NCI-H1105 (cell line): ENCODE data around the gene FBXL19.
"Not testable (repeated sequence)": the region's sequence is repeated elsewhere in the genome, so short reads cannot be mapped to it uniquely, and the experiment has no call there.

Experiments used
- DNase-seq: peaks from one replicate; lab custom pipeline; 2025; lab: John Stamatoyannopoulos, UW

FBXL19 gene, protein sequence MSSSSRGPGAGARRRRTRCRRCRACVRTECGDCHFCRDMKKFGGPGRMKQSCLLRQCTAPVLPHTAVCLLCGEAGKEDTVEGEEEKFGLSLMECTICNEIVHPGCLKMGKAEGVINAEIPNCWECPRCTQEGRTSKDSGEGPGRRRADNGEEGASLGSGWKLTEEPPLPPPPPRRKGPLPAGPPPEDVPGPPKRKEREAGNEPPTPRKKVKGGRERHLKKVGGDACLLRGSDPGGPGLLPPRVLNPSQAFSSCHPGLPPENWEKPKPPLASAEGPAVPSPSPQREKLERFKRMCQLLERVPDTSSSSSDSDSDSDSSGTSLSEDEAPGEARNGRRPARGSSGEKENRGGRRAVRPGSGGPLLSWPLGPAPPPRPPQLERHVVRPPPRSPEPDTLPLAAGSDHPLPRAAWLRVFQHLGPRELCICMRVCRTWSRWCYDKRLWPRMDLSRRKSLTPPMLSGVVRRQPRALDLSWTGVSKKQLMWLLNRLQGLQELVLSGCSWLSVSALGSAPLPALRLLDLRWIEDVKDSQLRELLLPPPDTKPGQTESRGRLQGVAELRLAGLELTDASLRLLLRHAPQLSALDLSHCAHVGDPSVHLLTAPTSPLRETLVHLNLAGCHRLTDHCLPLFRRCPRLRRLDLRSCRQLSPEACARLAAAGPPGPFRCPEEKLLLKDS

DNA sequence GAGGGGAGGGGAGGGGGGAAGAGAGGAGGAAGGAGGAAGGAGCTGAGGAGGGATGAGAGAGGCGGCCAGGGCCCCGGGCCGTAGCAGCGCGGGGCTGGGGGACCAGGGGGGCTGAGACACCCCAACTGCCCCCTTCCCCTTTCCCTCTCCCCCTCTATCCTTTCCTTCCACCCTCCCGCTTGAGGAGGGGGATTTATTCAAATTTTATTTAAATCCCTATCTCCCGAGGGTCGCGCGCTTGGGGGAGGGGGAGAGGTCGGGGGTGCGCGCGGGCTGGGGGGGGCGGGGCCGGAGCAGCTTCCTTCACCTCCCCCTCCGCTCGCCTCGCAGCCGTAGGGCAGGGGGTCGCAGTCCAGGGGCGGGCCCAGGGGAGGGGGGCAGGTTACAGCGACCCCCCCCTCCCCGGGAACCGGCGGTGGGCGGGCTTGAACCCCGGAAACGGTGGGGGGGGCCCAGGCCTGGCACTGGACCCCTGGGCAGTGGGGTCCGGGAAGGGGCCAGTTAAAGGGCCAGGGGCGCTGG is at the start of gene FBXL19:
TSS of gene FBXL19 (plus strand) at position 19 of the 522 bp plus-strand sequence. CDS start 2,183 bp downstream, outside the sequence.
- no peak for DNase-seq

DNA sequence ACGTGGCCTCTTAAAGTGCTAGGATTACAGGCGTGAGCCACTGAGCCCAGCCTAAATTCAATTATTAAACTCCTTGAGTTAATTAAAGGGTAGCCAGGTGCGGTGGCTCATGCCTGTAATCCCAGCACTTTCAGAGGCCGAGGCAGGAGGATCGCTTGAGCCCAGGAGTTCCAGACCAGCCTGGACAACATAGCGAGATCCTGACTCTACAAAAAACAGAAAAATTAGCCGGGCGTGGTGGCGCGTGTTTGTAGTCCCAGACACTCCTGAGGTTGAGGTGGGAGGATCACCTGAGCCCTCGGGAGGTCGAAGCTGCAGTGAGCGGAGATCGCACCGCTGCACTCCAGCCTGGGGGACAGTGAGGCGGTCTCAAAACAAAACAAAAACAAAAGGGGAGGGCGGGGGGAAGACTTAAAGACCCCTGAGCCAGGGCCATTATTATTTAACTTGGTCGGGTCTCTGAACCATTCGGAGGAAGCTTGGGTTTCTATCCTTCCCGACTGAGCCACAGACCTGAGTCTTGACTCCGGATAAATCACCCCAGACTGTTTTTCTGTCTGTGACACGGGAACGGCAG is 49.0 kb upstream of the FBXL19 start:
- DNase-seq = no peak

DNA sequence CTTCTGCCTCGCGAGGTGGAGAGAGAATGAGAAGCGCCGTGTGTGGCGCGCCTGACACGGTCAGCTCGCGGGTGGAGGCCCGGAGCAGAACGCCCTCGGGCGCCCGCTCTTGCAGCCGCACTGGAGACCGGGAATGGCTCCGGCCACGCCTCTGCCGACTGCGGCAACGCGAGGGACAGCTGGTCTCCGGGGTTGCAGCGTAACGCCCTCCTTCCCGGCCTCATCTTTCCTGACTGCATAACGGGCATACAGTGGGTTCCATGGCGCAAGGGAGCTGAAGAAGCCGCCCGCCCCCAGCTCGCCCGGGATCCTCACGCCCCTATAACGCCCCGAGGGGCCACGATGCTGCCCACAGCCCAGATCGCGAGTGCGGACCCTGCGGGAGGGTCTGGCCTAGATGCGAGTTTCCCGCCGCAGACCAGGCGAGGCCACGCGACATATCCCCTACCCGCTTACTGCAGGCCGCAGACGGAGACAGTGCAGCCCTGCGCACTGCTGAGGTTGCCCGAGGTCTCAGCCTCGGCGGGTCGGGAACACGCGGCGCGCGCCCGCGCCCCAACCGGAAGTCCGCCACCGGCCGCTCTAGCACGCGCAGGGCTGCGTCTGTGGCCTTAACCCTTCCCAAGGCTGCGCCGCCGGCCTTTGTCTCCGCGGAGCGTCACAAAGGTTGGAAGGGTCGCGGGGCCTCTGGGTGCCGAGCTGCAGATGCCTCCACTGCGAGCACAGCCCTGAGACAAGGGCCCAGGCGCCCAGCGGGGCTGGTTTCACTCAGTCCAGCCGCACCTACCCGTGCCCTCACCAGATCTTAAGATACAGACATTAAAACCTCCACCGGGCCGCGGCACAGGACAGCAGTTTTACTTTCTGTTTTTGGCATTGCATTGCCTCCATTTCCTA is 48.3 kb upstream of the FBXL19 start:
- DNase-seq = peak; percentile 92

DNA sequence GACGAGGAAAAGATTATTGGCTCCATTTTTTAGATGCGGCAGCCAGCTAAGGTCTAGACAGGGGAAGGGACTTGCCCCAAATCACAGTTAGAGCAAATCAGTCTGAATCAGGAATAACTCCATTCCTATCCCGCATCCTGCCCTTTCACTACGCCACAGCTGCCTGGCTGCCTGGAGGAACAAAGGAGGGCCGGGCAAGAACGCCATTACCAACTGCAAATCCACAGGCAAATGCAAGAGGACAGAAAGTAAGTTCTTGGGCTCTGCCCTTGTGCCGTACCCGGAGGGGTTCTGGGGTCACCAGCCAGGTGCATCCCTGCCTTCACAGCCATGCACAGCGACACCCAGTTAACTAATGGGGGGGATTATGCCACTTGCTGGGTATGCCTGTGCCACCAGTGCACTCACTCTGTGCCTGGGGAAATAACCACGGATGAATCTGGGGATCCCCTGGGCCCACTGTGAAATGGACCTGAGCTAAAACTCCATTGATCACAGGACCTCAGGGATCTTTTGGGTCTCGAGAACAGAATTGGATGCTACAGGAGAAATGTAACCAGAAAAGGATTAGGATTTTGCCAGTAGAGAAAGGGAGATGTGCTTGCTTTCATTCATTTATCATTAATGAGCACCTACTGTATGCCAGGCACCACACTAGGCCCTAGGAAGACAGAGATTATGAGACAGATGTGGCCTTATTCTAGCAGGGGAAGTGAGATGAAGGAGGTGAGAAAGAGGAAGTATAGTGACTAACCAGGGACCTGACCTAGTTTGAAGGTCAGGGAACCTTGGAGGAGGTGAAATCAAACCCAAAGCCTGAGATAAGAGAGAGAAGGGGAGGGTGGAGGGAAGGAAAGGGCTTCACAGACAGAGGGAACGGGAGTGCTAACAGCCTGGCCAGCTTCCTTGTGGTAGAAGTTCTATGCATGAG is 47.2 kb upstream of the FBXL19 start:
- no peak for DNase-seq

DNA sequence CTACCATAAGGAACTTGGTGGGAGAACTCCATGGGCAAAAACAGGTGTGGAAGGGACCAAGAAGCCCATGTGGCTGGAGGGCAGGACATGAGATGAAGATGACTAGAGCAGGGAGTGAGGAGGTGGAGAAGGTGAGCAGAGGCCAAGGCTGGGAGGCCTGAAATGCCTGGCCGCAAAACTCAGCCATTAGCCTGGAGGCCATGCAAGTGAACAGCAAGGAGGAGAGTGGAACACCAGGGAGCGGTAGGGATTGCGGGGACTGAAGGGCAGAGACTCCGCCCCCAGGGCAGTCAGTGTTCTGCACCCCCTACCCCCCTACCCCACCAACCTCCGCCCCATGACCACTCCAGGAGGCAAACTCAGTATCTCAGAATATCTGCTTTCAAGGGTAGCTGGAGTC is 46.5 kb upstream of the FBXL19 start:
- DNase-seq = no peak

DNA sequence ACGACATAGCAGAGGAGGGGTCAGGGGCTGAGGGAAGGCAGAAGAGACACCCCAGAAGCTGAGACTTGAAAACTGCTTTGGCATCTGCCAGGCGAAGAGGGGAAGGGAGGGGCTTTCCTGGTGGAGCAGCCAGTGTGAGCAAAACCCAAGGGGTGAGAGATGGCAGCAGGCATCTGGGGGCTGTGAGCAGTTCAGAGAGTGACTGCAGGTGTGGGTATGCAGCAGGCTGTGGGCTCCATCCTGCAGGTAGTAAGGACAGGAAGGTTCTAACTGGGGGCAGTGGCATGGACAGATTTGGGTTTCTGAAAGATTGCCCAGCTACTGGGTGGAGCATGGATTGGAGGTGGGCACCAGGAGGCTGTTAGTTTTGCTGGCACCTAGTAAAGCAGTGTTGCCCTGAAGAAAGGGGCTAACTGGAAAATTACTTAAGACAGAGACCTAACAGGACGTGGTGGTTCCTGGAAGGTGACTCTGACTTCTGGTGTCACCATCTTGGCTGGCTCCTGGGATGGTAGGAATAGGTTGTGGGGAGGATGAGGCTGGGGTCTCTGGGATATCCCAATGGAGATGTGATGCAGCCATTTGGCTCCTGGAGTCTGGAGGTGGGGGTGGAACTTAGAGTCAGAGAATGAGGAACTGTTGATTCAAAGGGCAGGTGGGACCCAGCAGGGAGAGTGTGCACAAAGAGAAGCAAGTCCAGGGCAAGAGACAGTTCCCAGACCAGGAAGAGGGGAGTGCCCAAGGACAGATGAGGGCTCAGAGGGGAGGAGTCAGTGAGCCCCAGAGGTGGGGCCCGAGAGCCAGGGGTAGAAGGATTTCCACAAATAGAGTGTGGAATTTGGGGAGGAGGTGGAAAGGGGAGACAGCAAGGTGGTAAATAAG is 40.7 kb upstream of the FBXL19 start:
- DNase-seq = no peak

DNA sequence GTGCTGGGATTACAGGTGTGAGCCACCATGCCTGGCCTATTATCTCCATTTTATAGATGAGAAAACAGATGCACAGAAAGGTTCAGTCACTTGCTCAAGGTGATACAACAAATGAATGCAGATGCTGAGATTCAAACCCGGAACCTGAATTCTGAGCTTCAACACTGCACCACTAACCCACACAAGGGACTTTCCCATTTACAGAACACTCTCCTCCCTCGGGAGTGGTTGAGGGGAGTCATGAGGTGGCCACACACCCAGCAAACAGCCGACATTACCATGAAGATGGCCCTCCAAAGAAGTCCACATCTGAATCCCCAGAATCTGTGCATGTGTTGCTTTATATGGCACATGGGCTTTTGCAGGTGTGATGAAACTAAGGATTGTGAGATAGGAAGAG is 38.6 kb upstream of the FBXL19 start:
- no peak for DNase-seq

DNA sequence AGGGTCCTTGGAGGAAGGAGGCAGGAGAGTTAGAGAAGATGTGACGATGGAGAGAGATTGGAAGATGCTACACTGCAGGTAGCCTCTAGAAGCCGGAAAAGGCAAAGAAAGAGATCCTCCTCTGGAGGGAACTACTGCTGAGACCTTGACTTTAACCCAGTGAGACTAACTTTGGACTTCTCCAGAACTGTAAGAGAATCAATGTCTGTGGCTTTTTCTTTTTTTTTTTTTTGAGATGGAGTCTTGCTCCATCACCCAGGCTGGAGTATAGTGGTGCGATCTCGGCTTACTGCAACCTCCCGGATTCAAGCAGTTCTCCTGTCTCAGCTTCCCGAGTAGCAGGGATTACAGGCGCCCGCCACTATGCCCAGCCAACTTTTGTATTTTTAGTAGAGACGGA is 38.2 kb upstream of the FBXL19 start:
- no peak for DNase-seq

DNA sequence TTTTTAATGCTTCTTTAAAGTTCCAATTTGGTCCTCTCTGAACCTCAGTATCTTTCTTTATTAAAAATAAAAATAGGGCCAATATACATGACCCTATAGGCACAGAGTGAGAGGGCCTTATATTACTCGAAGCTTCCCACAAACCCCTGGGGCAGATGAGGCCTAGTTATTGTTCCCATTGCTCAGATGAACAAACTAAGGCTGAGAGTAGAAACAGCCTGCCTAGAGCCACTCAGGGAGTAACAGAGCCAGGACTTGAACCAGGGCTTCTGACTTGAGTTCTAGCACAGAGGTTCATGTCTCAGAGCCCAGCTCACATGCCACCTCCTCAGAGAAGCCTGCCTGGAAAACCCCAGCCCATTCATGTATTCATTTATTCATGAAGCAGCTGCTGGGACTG is 37.2 kb upstream of the FBXL19 start:
- no peak for DNase-seq

DNA sequence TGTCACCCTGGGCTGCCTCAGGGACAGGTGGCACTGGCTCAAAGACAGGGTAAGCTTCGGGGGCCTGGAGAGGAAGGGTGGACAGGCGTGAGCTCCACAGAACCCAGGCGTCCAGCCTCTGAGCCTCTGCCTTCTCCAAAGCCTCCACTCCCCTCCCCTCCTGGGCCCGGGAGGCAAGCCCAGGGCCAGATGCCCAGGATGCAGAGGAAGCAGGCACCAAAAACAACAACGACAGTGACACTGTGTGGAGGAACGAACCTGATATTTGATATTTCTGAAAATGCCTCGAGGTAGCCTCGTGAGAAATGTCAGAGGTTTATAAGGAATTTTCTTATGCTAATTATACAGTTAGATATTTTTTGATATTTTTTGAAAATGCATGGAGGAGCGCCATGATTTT is 35.4 kb upstream of the FBXL19 start:
- no peak for DNase-seq

DNA sequence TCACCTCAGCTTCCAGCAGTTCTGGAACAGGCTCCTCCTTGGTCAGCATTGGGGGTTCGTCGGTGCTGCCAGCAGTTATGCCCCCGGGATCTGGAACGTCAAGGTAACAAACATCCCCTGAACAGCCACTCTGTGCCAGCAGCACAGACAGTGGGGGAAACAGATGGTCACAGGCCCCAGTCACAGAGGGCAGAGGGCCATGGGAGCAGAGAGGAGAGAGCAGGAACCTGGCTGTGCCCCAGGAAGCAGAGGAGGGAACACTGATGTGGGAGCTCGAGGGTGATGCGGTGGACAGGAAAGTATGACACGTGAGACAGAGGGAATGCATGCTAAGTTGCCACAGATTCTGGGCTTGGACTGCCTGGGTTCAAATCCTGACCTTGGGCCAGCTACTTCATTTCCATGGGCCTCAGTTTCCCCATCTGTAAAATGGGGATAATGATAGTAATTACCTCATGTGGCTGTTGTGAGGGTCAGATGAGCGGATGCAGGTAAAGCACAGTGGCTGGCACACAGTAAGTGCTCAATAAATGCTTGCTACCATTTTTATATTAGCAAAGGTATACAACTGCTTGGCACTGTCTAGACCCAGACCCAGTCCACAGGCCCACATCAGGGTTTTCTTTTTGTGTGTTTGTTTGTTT is 34.4 kb upstream of the FBXL19 start:
- DNase-seq = no peak

DNA sequence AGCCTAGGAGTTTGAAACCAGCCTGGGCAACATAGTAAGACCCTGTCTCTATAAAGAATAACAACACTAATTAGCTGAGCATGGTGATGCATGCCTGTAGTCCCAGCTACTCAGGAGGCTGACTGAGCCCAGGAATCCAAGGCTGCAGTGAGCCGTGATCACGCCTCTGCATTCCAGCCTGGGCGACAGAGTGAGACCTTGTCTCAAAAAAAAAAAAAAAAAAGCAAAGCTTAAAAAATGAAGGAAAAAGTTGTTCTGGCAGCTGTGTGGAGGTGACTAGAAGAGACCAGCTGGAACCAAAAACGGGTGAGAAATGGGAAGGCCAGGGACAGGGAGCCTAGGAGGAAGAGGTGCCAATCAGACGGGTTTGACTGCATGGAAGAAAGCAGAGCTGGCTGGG is 33.7 kb upstream of the FBXL19 start:
- no peak for DNase-seq

DNA sequence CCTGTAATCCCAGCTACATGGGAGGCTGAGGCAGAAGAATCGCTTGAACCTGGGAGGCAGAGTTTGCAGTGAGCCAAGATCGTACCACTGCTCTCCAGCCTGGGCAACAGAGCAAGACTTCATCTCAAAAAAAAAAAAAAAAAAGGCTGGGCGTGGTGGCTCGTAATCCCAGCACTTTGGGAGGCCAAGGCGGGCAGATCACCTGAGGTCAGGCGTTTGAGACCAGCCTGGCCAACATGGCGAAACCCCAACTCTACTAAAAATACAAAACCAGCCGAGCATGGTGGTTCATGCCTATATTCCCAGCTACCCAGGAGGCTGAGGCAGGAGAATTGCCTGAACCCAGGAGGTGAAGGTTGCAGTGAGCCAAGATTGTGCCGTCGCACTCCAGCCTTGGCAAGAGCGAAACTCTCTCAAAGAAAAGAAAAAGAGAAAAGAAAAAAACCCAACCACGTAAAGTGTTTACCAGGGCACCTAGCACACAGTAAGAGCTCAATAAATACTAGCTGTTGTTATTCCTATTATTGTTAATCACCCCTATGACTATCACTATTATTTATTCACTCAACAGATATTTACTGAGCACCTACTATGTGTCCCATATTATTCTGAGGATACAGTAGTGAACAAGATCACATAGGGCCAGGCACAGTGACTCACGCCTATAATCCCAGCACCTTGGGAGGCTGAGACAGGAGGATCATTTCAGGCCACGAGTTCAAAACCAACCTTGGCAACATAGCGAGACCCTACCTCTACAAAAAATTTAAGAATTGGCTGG is 32.1 kb upstream of the FBXL19 start:
- DNase-seq = not testable (repeated sequence)

DNA sequence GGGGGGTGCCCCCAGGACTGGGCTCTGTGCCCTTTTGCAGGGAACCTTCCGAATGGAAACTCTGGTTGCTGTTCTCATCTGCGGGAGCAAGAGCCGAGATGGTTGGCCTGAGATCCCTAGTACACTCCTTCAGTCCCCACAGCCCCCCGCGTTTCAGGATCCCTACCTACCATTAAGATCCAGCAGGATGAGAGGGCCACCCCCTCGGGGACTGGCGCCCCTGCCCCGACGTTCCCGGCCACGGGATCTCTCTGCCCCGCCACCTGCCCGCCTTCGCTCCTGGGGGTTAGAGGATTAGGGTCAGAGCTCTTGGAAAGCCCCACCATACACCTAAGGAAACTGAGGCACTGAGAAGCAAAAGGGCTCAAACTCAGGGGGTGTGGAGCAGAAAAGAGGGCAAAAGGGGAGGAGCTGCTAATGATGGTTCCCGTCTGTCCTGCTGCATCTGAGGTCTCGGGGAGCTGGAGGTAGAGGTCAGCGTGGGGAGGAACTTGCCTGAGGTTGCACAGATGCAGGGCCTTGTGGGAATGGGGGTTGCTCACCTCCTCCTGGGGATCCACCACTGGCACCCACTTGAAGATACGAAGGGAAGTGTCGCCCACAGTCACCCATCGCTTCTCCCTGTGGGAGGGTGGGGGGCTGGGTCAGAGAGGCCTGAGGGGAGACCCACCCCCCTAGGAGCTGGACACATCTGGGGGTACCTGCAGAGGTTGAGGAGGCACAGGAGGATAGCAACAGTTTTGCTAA is 30.5 kb upstream of the FBXL19 start:
- no peak for DNase-seq

DNA sequence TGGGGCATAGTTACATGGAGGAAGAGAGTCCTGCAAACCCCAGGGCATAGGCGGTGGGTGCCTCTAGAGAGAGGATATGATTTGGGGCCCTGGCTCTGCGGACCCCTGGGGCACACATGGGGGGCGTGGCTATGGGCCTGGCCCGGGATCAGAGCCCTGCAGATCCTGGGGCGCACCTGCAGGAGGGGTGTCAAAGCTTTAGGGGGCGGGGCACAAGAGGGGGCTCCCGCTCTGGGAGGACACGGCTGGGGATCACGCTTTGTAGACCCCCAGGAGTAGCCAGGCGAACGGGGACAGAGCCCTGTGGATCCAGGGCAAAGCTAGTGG is 30.0 kb upstream of the FBXL19 start:
- no peak for DNase-seq

DNA sequence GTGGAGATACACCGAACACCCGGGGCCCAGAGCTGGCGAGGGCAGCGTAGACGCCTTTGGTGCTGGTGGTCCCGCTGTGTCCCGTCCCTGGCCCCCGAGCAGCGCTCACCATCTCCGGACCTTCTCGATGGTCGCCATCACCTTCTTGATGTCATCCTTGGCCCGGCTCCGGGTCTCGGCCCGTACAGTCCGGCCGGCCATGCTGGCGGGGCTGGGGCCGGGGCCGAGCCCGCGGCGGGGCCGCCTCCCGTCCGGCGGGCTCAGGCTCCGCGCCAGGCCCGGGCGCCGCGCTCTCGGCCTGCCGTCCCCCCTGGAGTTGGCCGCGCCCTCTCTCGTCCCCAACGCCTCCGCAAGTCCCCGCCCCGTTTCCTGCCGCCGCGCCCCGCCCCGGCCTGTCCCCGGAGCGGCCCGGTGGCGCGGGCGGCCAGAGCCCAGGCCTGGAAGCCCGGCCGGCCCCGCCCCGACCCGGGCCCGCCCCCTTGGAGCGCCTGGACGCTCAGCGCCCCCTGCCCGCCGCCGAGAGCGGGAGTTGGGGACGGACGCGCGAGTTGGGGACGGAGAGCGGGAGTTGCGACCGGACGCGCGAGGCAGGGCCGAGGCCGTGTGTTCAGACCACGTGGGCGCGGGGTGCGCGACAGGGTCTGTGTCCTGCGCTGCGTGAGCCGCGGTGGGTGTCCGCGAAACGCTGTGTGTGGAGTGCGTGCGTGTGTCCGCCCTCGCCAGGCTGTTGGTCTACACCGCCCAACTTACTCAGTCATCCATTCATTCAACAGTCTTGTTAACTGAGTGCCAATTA is 29.4 kb upstream of the FBXL19 start, which contains the start of gene BCL7C:
TSS of gene BCL7C (minus strand) at position 334 of the 796 bp plus-strand sequence. CDS start at position 201, 133 bp downstream.
- peak; percentile 75 for DNase-seq
